Testis (tissue), 5 donors: Measurements from ENCODE around the gene TGIF1. TPM values are rescaled to one million over a fixed set of nuclear protein-coding genes. Genes with fewer than 3 reads are reported as not detected.

Source experiments
- DNase-seq: peaks from one replicate; pipeline ENCODE4 v3.0.0-alpha.2; 2019
- H3K27ac ChIP-seq, 2 donors: fragments of 200-600 bp; sonication (generic); one replicate each; pipeline ENCODE4 v1.5.1; 2019
- H3K27me3 ChIP-seq: fragments of 200-600 bp; sonication (generic); one replicate; pipeline ENCODE4 v1.5.1; 2019
- H3K36me3 ChIP-seq: fragments of 200-600 bp; sonication (generic); one replicate; pipeline ENCODE4 v1.5.1; 2017; ENCODE audit warnings: low read depth; ENCODE audit errors: missing control alignments
- H3K4me1 ChIP-seq: fragments of 200-600 bp; sonication (generic); one replicate; pipeline ENCODE4 v1.5.1; 2019
- H3K4me3 ChIP-seq, 2 donors: fragments of 200-600 bp; sonication (generic); one replicate each; pipeline ENCODE4 v1.5.1; 2017 to 2019
- H3K9me3 ChIP-seq: fragments of 200-600 bp; sonication (generic); one replicate; pipeline ENCODE4 v1.5.1; 2017
- POLR2A ChIP-seq: fragments of 450-650 bp; IDR thresholded peaks from one replicate; pipeline ENCODE4 v1.6.1; 2017; ENCODE audit warnings: antibody characterized with exemption, mild to moderate bottlenecking, moderate library complexity
- WGBS, 2 donors: methylation state at CpG; one replicate each; pipeline ENCODE4 v1.1.5; 2018; 5-methylcytosine and 5-hydroxymethylcytosine counted together
- intact Hi-C: fragments of 100-400 bp; cut with DNase I; formaldehyde crosslinking; loops from one replicate; pipeline ENCODE4 v1.15.1; 2023; ENCODE audit warnings: low total_unique reads
- long read RNA-seq, 2 donors: transcript quantifications; one replicate each; lab custom pipeline, GENCODE V29; 2026
- polyA plus RNA-seq: library from polyadenylated mRNA; stranded (reverse); fragments of 350-450 nt; fragmentation: Illumina TruSeq; extraction: RNeasy Lipid Tissue Mini Kit (QIAGEN cat#74804); gene quantifications from one replicate; pipeline ENCODE4 v1.2.3, GENCODE V29; 2014; ENCODE audit warnings: low read depth, low replicate concordance; ENCODE audit not compliant: insufficient read depth
- total RNA-seq, 2 donors: library from RNA; depleted of rRNA; stranded (reverse); fragments of >200 nt; gene quantifications; one replicate each; pipeline ENCODE4 v1.2.3, GENCODE V29; 2016
- TF ChIP-seq, protein P1 (sequence below), 3 experiments: fragments of 450-650 bp in 2 of 3; fragments of 200-600 bp in 1 of 3; sonication (generic) in 1 of 3; IDR thresholded peaks; one replicate each; pipeline ENCODE4 v1.5.1; 2016 to 2019; ENCODE audit warnings: antibody characterized with exemption in 3 of 3, mild to moderate bottlenecking in 2 of 3, moderate library complexity in 1 of 3

The TGIF1 gene
- total RNA-seq (100 to 1,000 TPM in 1 of 2 donors, 10 to 100 TPM in 1; 66.6 to 117 TPM), polyA plus RNA-seq (56.1 TPM)
- long read RNA-seq, donor 1, transcript TGIF1-202 (3 exons, 2,076 nt) = major isoform, 29 of 169 reads
- long read RNA-seq, donor 1, transcript TGIF1-206 (3 exons, 1,689 nt) = minor isoform, 8 of 169 reads
- long read RNA-seq, donor 1, transcript TGIF1-208 (2 exons, 2,214 nt) = minor isoform, 6 of 169 reads
- long read RNA-seq, donor 1, partial matches to known transcripts = 120 of 169 reads
- long read RNA-seq, donor 1, other reads (novel, unspliced or antisense) = 0 of 169 reads
- long read RNA-seq, donor 2, transcript TGIF1-202 (3 exons, 2,076 nt) = major isoform, 19 of 25 reads
- long read RNA-seq, donor 2, partial matches to known transcripts = 0 of 25 reads
- long read RNA-seq, donor 2, other reads (novel, unspliced or antisense) = 0 of 25 reads

DNA sequence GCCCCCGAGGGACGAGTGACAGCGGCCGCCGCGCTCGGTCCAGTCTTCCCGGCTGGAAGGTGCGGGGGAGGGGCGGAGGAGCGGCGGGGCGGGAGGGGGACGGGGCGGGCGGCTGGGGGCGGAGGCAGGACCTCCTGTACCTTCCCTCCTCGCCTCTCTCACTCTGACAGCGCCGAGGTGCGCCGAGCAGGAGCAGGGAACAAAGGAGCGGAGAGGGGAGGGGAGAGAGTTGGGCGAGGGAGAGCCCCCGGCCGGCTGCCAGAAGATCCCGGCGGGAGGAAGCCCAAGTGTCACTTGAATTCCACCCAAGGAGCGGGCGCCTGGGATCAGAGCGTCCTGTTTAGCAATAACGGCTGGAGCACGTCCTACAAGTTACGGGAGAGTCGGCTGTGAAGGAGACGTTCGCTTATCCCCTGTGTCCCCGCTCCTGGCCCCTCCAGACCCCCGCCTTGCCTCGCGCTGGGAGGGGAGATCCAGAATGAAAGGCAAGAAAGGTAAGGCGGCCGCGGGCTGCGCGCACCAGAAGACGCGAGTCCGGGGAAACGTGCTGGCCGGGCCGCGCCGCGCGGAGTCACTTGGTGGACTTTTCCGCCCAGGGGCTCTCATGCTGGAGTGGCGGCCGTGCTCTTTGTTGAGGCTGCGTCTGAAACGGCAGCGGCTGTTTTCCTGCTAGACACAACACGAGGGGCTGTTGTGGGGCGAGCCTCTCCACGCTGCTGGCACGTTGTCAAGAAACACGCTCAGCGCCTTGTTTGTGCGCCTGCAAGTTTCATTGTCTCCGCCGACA lies at the start of gene TGIF1:
Gene TGIF1, plus strand, starts transcription at position 161 of the 787 bp plus-strand sequence. Its CDS starts 318 bp downstream, at position 479.
- intact Hi-C loops = loop anchor here (5.0 kb wide), 1 partner anchor 147 kb away; no protein-coding TSS in a partner anchor
- peaks cover 24% of the 10 kb centered on the region for H3K4me1 ChIP-seq
- H3K4me3 ChIP-seq = peak within 1 kb of the TSS; percentile 80 to 96
- H3K27ac ChIP-seq = peak within 1 kb of the TSS; percentile 97 to 98
- no peaks in the 10 kb centered on the region for H3K9me3 ChIP-seq
- WGBS, 2 donors = 0% methylated on average over 17 to 57 of the region's 71 CpGs
- no peaks in the 10 kb centered on the region for H3K27me3 ChIP-seq
- peak; percentile 87 for DNase-seq
- TF ChIP-seq POLR2A = no peak
- TF ChIP-seq, protein P1, sequence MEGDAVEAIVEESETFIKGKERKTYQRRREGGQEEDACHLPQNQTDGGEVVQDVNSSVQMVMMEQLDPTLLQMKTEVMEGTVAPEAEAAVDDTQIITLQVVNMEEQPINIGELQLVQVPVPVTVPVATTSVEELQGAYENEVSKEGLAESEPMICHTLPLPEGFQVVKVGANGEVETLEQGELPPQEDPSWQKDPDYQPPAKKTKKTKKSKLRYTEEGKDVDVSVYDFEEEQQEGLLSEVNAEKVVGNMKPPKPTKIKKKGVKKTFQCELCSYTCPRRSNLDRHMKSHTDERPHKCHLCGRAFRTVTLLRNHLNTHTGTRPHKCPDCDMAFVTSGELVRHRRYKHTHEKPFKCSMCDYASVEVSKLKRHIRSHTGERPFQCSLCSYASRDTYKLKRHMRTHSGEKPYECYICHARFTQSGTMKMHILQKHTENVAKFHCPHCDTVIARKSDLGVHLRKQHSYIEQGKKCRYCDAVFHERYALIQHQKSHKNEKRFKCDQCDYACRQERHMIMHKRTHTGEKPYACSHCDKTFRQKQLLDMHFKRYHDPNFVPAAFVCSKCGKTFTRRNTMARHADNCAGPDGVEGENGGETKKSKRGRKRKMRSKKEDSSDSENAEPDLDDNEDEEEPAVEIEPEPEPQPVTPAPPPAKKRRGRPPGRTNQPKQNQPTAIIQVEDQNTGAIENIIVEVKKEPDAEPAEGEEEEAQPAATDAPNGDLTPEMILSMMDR (IDR thresholded peaks at IDR 0.05) = no peak
- no peaks in the 10 kb centered on the region for H3K36me3 ChIP-seq

DNA sequence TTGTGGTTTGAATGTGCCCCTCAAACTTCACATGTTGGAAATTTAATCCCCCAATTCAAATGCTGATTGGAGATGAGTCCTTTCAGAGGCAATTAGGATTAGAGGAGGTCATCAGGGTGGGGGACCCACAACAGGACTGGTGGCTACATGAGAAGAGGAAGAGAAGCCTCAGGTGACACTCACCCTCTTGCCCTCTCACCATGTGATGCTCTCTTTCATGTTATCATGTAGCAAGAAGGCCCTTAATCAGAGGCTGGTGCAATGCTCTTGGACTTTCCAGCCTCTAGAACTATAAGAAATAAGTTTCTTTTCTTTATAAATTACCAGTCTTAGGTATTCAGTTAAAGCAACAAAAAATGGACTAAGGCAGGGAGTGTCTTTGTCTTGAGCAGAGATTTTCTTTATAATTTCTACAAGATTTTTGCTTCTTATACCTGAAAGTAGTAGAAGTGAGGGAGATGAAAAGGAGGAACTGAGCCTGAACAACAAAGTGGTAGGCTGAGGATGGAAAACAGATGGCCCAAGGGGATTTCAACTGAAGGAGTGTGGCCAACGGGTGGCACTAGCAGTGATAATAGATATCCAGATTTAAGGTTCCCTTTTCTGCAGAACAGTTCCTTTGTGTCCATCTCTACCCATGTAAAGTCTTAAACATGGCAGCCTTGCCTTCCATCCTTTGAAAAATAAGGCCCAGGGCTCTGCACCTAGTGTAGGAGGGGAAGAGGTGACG lies 49.2 kb upstream of the TGIF1 start:
- Histone ChIP-seq H3K4me1 (no peaks in the 10 kb centered on the region), H3K9me3 (no peaks in the 10 kb centered on the region), H3K27ac (no peak overlapping the region), H3K36me3 (no peaks in the 10 kb centered on the region), H3K27me3 (no peaks in the 10 kb centered on the region), H3K4me3 (no peak overlapping the region)
- TF ChIP-seq, protein P1 (IDR thresholded peaks at IDR 0.05) = no peak
- intact Hi-C loops = no loop called here
- 78 to 80% methylated on average over 2 of the region's 2 CpGs for WGBS, 2 donors
- DNase-seq = no peak

DNA sequence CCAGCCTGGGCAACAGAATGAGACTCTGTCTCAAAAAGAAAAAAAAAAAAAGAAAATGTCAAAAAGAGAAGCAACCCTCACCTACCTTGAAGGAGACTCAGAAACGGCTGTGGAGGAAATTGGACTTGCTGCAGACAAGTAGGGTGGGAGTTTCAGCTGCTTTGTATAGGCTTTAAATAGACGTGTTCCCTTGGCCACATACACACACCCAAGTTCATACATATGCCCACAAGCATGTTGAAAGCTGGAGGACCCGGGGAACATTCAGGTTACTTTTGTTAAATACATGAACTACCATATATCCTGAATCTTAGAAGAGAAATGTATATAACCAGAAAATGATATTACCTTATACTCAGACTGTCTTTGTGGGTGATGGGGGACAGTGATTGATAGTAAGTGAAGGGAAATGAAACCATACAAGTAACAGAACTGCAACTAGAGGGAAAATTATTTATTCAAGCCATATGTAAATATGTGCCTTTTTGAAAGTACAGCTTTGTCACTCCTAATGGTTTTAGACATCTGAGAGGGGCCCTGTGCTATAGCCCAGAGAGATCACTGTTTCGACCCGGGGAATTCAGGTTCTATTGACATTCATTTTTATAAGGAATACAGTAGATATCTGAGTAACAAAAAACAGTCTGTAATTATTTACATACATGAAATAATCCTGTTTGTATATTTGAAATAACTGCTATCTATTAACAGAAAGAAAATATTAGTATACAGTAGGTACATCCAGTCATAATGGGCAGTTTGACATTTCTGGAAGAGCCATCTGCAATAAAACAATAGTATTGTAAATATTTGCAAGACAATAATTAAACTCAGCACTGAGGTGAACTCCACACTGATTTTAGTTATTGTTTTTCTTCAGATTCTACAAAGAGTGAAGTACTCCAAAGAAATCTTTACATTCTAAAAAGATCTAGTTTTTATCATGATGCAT lies 48.0 kb upstream of the TGIF1 start:
- 84 to 86% methylated on average over 5 of the region's 5 CpGs for WGBS, 2 donors
- TF ChIP-seq, protein P1 (IDR thresholded peaks at IDR 0.05) = no peak
- TF ChIP-seq POLR2A = no peak
- intact Hi-C loops = no loop called here
- Histone ChIP-seq H3K27me3 (no peaks in the 10 kb centered on the region), H3K9me3 (no peaks in the 10 kb centered on the region), H3K4me1 (no peaks in the 10 kb centered on the region), H3K4me3 (no peak overlapping the region), H3K27ac (no peak overlapping the region), H3K36me3 (no peaks in the 10 kb centered on the region)
- no peak for DNase-seq

DNA sequence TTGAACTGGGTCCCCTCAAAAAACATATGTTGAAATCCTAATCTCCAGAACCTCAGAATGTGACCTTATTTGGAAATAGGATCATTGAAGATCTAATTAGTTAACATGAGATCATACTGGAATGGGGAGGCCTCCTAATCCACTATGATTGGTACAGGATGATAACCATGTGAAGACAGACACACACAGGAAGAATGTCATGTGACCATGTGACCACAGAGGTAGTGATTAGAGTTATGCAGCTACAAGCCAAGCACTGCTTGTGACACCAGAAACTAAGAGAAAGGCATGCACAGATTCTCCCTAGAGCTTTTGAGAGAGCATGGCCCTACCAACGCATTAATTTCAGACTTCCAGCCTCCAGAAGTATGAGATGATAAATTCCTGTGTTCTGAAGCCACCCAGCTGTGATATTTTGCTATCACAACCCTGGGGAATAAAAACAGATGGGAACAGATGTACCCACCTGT lies 47.0 kb upstream of the TGIF1 start:
- Histone ChIP-seq H3K27me3 (no peaks in the 10 kb centered on the region), H3K27ac (no peak overlapping the region), H3K36me3 (no peaks in the 10 kb centered on the region), H3K4me1 (no peaks in the 10 kb centered on the region), H3K9me3 (no peaks in the 10 kb centered on the region), H3K4me3 (no peak overlapping the region)
- DNase-seq = no peak
- intact Hi-C loops = no loop called here
- no peak for TF ChIP-seq POLR2A
- TF ChIP-seq, protein P1 (IDR thresholded peaks at IDR 0.05) = no peak
- 60 to 70% methylated on average over 1 of the region's 1 CpG for WGBS, 2 donors
